ENCODE results near the gene PDCL2.

The PDCL2 gene

DNA sequence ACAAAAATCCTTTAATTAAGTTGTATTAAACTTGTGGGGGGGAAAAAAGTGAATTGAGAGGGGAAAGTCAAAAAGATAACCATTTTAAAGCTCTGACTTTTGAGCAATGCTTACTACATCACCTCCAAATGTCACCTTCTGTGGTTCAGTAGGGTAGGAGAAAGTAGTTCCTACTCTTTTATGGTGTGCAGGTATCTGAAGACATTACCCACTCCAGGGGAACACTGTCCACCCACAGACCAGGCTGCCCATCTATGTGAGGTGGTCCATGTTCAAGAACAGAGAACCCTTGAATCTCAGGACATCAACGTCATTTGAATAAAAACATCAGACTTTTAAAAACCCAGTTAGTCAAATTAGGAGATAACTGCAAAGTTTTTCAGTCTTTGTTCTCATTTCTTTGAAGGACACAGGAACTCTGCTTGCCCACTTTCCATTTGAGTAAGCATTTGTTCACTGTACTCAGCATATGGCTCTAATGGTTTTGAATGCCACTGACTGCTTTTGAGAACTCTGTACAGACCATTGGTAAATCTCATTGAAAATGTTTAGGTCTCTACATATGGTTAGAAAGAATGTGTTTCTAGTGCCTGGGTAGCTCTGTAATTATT lies 25.6 kb upstream of the PDCL2 start:
- H3K9ac ChIP-seq (ENCODE audit: low read length): no peak overlapping the region
- no peaks in the 10 kb centered on the region for H3K27me3 ChIP-seq (ENCODE audit: control insufficient read depth in 1 of 2, insufficient read depth in 2 of 2, low read length in 2 of 2)
- H3K4me3 ChIP-seq (ENCODE audit: low read depth in 1 of 2, low read length in 2 of 2): no peak overlapping the region
- H3K9me3 ChIP-seq (ENCODE audit: low read length): no peaks in the 10 kb centered on the region
- no peak overlapping the region for H3K27ac ChIP-seq (ENCODE audit: low read depth, low read length)
- H3K4me1 ChIP-seq (ENCODE audit: insufficient read depth, low read length): no peaks in the 10 kb centered on the region
- no peaks in the 10 kb centered on the region for H3K36me3 ChIP-seq (ENCODE audit: insufficient read depth, low read length)

DNA sequence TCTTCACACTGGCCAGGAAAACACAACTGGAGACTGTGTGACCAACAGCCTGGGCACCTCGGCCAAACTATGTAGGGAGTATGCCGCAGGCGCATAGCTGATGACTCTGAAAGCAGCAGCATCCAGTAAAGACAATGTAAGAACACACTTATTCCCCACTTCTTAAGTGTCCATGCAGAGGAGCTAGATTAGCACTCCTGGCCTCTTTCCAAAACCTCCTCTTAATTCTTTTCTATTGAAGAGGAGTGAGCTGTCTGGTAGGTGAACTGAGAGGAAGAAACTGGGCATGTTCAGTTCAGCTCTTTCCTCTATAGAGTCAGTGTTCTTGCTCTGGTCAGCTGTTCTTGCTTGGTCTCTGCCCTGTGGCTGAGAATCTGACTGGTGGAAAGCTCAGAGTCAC lies 23.0 kb upstream of the PDCL2 start:
- Histone ChIP-seq H3K9me3 (ENCODE audit: low read length) (no peaks in the 10 kb centered on the region), H3K4me1 (ENCODE audit: insufficient read depth, low read length) (no peaks in the 10 kb centered on the region), H3K9ac (ENCODE audit: low read length) (no peak overlapping the region), H3K4me3 (ENCODE audit: low read depth in 1 of 2, low read length in 2 of 2) (no peak overlapping the region), H3K36me3 (ENCODE audit: insufficient read depth, low read length) (no peaks in the 10 kb centered on the region), H3K27me3 (ENCODE audit: control insufficient read depth in 1 of 2, insufficient read depth in 2 of 2, low read length in 2 of 2) (no peaks in the 10 kb centered on the region), H3K27ac (ENCODE audit: low read depth, low read length) (no peak overlapping the region)

DNA sequence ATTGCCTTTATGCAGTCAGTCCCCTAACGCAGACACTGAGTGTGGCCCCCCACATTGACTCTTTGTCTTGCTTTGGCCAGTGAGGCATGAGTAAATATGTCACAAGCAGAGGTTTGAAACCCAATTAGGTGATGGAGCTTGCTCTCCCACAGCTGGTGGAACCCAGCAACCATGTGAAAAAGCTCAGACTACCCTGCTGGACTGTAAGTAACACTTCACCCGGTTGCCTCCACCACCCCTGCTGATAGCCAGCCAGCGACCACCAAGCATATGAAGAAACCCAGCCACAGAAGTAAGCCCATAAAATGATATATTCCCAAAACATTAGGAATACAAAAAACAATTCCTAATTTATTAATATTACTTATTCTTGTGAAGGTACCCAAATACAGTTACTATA lies 21.6 kb upstream of the PDCL2 start:
- no peak overlapping the region for H3K9ac ChIP-seq (ENCODE audit: low read length)
- no peaks in the 10 kb centered on the region for H3K4me1 ChIP-seq (ENCODE audit: insufficient read depth, low read length)
- no peak overlapping the region for H3K27ac ChIP-seq (ENCODE audit: low read depth, low read length)
- H3K36me3 ChIP-seq (ENCODE audit: insufficient read depth, low read length): no peaks in the 10 kb centered on the region
- H3K9me3 ChIP-seq (ENCODE audit: low read length): no peaks in the 10 kb centered on the region
- no peaks in the 10 kb centered on the region for H3K27me3 ChIP-seq (ENCODE audit: control insufficient read depth in 1 of 2, insufficient read depth in 2 of 2, low read length in 2 of 2)
- no peak overlapping the region for H3K4me3 ChIP-seq (ENCODE audit: low read depth in 1 of 2, low read length in 2 of 2)

DNA sequence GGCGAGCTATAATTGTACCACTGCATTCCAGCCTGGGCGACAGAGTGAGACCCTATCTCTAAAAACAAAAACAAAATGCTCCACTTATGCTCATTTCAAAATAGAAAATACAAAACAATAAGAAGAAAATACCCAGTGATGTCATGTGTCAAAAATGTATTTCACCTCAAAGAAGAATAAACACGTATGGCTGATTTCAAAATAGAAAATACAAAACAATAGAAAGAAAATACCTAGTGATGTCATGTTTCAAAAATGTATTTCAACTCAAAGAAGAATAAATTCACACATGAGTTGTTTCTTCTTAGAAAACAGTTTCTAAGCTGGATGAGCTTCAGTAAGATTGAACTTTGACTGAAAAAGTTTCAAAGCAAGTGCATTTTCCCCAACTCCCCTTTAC lies 20.3 kb upstream of the PDCL2 start:
- Histone ChIP-seq H3K4me3 (ENCODE audit: low read depth in 1 of 2, low read length in 2 of 2) (no peak overlapping the region), H3K36me3 (ENCODE audit: insufficient read depth, low read length) (no peaks in the 10 kb centered on the region), H3K9ac (ENCODE audit: low read length) (no peak overlapping the region), H3K9me3 (ENCODE audit: low read length) (no peaks in the 10 kb centered on the region), H3K27ac (ENCODE audit: low read depth, low read length) (no peak overlapping the region), H3K27me3 (ENCODE audit: control insufficient read depth in 1 of 2, insufficient read depth in 2 of 2, low read length in 2 of 2) (no peaks in the 10 kb centered on the region), H3K4me1 (ENCODE audit: insufficient read depth, low read length) (no peaks in the 10 kb centered on the region)

DNA sequence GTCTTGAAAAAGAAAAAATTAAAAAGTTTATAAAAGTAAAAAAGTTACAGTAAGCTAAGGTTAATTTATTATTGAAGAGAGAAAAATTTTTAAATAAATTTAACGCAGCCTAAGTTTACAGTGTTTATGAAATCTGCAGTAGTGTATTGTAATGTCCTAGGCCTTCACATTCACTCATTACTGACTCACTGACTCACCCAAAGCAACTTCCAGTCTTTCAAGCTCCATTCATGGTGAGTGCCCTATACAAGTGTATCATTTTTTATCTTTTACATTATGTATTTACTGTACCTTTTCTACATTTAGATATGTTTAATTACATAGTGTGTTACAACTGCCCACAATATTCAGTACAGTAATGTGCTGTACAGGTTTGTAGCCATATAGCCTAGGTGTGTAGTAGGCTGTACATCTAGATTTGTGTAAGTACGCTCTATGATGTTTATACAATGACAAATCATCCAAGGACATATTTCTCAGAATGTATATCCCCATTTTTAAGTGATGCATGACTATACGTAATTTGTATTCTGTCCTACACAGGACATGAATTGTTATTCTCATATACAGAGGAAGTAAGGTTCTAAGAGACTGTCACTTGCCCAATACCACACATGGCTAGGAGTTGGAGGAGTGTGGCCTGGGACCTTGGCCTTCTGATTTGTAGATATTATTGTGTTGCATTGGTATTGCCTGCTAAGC lies 19.5 kb upstream of the PDCL2 start:
- Histone ChIP-seq H3K27ac (ENCODE audit: low read depth, low read length) (no peak overlapping the region), H3K36me3 (ENCODE audit: insufficient read depth, low read length) (no peaks in the 10 kb centered on the region), H3K4me3 (ENCODE audit: low read depth in 1 of 2, low read length in 2 of 2) (no peak overlapping the region), H3K9me3 (ENCODE audit: low read length) (no peaks in the 10 kb centered on the region), H3K4me1 (ENCODE audit: insufficient read depth, low read length) (no peaks in the 10 kb centered on the region), H3K9ac (ENCODE audit: low read length) (no peak overlapping the region), H3K27me3 (ENCODE audit: control insufficient read depth in 1 of 2, insufficient read depth in 2 of 2, low read length in 2 of 2) (no peaks in the 10 kb centered on the region)

DNA sequence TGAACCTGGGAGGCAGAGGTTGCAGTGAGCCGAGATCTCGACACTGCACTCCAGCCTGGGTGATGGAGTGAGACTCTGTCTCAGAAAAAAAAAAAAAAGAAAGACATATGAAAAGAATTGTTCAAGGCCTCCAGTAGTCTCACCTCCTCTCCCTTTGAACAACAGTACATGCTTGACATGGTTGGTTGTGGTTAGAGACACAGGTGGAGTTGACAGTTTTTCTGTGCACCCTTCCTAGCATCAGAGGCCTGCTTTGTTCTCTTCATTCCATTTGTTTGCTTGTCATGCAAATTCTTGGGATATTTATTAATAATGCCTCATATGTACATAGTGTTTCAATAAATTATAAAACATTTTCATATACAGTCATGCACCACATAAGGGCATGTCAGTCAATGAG lies 18.3 kb upstream of the PDCL2 start:
- H3K27me3 ChIP-seq (ENCODE audit: control insufficient read depth in 1 of 2, insufficient read depth in 2 of 2, low read length in 2 of 2): no peaks in the 10 kb centered on the region
- H3K27ac ChIP-seq (ENCODE audit: low read depth, low read length): no peak overlapping the region
- no peaks in the 10 kb centered on the region for H3K36me3 ChIP-seq (ENCODE audit: insufficient read depth, low read length)
- H3K4me1 ChIP-seq (ENCODE audit: insufficient read depth, low read length): no peaks in the 10 kb centered on the region
- no peak overlapping the region for H3K4me3 ChIP-seq (ENCODE audit: low read depth in 1 of 2, low read length in 2 of 2)
- no peak overlapping the region for H3K9ac ChIP-seq (ENCODE audit: low read length)
- no peaks in the 10 kb centered on the region for H3K9me3 ChIP-seq (ENCODE audit: low read length)

DNA sequence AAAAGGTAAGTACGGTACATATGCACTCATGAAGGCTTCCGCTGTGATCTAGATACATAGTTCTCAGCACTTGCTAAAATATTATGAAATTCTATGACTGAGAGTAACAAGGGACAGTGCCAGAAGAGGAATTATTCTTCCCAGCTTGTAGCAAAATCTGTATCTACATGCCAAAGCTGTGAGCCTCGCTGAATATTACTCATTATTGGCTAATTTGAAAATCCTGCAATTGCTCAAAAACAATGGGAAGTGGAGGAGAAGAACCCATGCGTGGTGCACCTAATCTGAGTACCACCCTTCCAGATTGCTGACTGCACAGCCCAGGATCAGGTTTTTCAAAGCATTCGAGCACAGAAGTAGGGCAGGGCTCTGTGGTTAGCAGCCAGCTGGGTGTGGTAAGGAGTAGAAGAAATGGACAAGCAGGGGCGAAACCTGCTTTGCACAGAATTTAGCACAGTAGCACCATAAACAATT lies 17.4 kb upstream of the PDCL2 start:
- H3K27ac ChIP-seq (ENCODE audit: low read depth, low read length): no peak overlapping the region
- no peaks in the 10 kb centered on the region for H3K9me3 ChIP-seq (ENCODE audit: low read length)
- no peak overlapping the region for H3K4me3 ChIP-seq (ENCODE audit: low read depth in 1 of 2, low read length in 2 of 2)
- H3K4me1 ChIP-seq (ENCODE audit: insufficient read depth, low read length): no peaks in the 10 kb centered on the region
- no peaks in the 10 kb centered on the region for H3K27me3 ChIP-seq (ENCODE audit: control insufficient read depth in 1 of 2, insufficient read depth in 2 of 2, low read length in 2 of 2)
- H3K36me3 ChIP-seq (ENCODE audit: insufficient read depth, low read length): no peaks in the 10 kb centered on the region
- H3K9ac ChIP-seq (ENCODE audit: low read length): no peak overlapping the region

DNA sequence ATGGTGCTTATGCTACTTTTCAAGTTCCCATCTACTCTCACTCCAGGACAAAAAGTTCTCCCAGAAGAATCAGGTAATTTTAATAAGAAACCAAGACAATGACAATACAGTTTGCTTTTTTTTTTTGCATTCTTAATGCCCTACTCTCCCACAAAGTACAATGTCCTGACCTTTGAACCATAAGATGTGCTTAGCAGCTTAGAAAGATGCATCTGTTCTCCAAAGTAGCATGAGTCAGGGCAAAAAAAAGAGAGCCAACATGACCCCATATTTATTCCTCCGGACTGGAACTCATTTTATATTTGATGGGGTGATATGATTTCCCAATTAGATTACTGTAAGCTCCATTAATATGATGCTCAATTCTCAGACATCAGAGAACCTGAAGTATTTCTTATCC lies 16.5 kb upstream of the PDCL2 start:
- no peak overlapping the region for H3K4me3 ChIP-seq (ENCODE audit: low read depth in 1 of 2, low read length in 2 of 2)
- H3K9me3 ChIP-seq (ENCODE audit: low read length): no peaks in the 10 kb centered on the region
- H3K4me1 ChIP-seq (ENCODE audit: insufficient read depth, low read length): no peaks in the 10 kb centered on the region
- H3K27ac ChIP-seq (ENCODE audit: low read depth, low read length): no peak overlapping the region
- H3K27me3 ChIP-seq (ENCODE audit: control insufficient read depth in 1 of 2, insufficient read depth in 2 of 2, low read length in 2 of 2): no peaks in the 10 kb centered on the region
- H3K36me3 ChIP-seq (ENCODE audit: insufficient read depth, low read length): no peaks in the 10 kb centered on the region
- no peak overlapping the region for H3K9ac ChIP-seq (ENCODE audit: low read length)

DNA sequence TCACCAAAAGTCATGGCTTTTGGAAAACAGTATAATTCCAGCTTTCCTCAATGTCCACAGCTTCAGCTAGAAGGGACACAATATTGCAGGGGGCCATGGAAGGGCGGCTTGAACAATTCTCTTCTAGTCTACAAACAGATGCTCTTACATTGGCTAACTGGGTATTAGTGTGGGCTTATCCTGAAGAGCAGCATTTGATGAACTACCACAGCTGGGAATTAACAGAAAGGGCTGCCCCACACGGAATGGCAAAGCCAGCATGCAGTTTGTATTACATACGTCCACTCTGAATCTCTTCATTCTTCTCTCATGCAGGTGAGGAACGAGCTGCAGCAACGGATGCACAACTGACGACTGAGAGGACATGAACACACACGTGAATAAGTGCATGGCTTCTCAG lies 13.0 kb upstream of the PDCL2 start:
- no peaks in the 10 kb centered on the region for H3K4me1 ChIP-seq (ENCODE audit: insufficient read depth, low read length)
- no peak overlapping the region for H3K9ac ChIP-seq (ENCODE audit: low read length)
- H3K27ac ChIP-seq (ENCODE audit: low read depth, low read length): no peak overlapping the region
- no peak overlapping the region for H3K4me3 ChIP-seq (ENCODE audit: low read depth in 1 of 2, low read length in 2 of 2)
- no peaks in the 10 kb centered on the region for H3K27me3 ChIP-seq (ENCODE audit: control insufficient read depth in 1 of 2, insufficient read depth in 2 of 2, low read length in 2 of 2)
- H3K36me3 ChIP-seq (ENCODE audit: insufficient read depth, low read length): no peaks in the 10 kb centered on the region
- H3K9me3 ChIP-seq (ENCODE audit: low read length): no peaks in the 10 kb centered on the region

DNA sequence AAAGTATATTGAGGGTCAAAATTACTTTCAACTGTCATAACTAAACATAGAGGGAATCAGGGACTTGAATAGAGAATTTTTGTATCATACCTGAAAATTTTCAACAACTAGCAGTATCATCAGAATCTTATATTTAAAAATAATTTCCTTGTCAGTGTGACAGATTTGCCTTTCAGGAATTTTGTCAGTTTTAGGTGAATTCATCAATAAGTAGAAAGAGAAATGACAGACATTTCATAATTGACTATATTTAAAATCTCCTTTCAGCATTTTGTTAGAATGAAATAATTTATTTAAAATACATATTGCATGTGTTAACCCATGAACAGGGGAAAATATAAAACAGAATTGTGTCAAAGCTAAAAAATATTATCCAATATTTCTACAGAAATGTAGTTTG lies 8.6 kb upstream of the PDCL2 start:
- H3K9me3 ChIP-seq (ENCODE audit: low read length): no peaks in the 10 kb centered on the region
- no peaks in the 10 kb centered on the region for H3K4me1 ChIP-seq (ENCODE audit: insufficient read depth, low read length)
- H3K4me3 ChIP-seq (ENCODE audit: low read depth in 1 of 2, low read length in 2 of 2): no peak overlapping the region
- H3K27ac ChIP-seq (ENCODE audit: low read depth, low read length): no peak overlapping the region
- no peaks in the 10 kb centered on the region for H3K36me3 ChIP-seq (ENCODE audit: insufficient read depth, low read length)
- no peaks in the 10 kb centered on the region for H3K27me3 ChIP-seq (ENCODE audit: control insufficient read depth in 1 of 2, insufficient read depth in 2 of 2, low read length in 2 of 2)
- no peak overlapping the region for H3K9ac ChIP-seq (ENCODE audit: low read length)

DNA sequence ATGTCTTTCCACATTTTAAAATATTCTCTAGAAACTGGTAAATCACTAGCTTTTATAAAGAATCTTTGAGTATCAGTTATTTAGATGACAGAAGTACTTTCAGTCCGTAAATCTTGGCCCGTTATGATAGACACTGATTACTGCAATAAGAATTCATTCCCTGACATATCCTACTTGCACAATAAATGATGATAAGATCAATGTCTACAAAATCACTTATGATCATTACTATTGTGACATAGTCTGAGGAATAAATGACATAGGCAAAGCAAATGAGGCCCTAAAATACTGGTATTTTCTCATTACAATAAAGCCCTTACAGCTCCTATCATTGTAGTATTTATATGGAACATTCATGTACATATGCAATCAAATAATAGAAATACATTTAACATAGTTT lies 6.6 kb upstream of the PDCL2 start:
- Histone ChIP-seq H3K9me3 (ENCODE audit: low read length) (no peaks in the 10 kb centered on the region), H3K36me3 (ENCODE audit: insufficient read depth, low read length) (no peaks in the 10 kb centered on the region), H3K4me1 (ENCODE audit: insufficient read depth, low read length) (no peaks in the 10 kb centered on the region), H3K9ac (ENCODE audit: low read length) (no peak overlapping the region), H3K27me3 (ENCODE audit: control insufficient read depth in 1 of 2, insufficient read depth in 2 of 2, low read length in 2 of 2) (no peaks in the 10 kb centered on the region), H3K27ac (ENCODE audit: low read depth, low read length) (no peak overlapping the region), H3K4me3 (ENCODE audit: low read depth in 1 of 2, low read length in 2 of 2) (no peak overlapping the region)

DNA sequence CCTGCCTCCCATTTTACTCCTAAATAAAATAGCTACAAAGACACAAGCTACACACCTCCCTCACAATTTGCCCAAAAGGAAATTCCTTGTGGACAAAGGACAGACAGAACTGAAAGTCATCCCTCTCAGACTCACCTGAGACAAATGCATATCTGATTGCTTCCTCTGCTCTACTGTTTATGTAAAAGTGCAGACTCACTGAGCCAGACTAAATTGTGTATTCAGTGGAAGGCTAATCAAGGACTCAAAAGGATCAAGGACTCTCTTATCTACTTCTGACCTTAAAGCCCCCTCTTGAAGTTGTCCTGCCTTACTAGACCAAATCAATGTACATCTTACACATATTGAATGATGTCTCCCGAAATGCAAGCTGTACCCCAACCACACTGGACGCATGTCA lies 3.9 kb downstream of the PDCL2 start:
- Histone ChIP-seq H3K4me1 (ENCODE audit: insufficient read depth, low read length) (no peaks in the 10 kb centered on the region), H3K9me3 (ENCODE audit: low read length) (peaks cover 4% of the 10 kb centered on the region), H3K27me3 (ENCODE audit: control insufficient read depth in 1 of 2, insufficient read depth in 2 of 2, low read length in 2 of 2) (no peaks in the 10 kb centered on the region), H3K9ac (ENCODE audit: low read length) (no peak overlapping the region), H3K4me3 (ENCODE audit: low read depth in 1 of 2, low read length in 2 of 2) (no peak overlapping the region), H3K36me3 (ENCODE audit: insufficient read depth, low read length) (no peaks in the 10 kb centered on the region), H3K27ac (ENCODE audit: low read depth, low read length) (no peak overlapping the region)
